ENCODE data around the gene LARGE1. TPM values are rescaled to one million over a fixed set of nuclear protein-coding genes. Genes with fewer than 3 reads are reported as not detected.

Gene LARGE1
- polyA plus RNA-seq, 3 donors = 0.05 to 0.13 TPM; not detected in 1

DNA sequence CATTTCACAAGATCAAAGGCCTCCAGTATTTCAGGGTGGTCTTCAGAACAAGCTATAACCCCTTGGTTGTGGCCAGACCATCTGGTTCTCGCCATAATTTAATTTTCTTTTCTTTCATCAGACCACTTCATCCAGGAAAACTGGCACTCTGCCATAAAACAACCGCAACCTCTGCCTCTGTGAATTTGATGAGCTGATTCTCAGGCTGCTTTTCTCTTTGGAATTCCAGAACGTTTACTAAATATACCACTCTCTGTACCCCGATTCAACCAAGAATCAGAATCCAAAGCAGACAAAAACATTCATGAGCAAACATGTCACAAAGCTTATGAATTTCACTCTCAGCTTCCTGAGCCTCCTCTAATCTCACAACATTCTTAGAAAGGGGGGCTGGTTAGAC lies 530.3 kb downstream of the LARGE1 start:
- Mint-ChIP-seq H3K36me3 (no peaks in the 10 kb centered on the region), H3K9me3 (peaks cover 0 to 20% (median 8%) of the 10 kb centered on the region in 7 donors), H3K4me3 (no peak overlapping the region), H3K27me3 (ENCODE audit: low read depth in 3 of 3) (no peaks in the 10 kb centered on the region), H3K4me1 (no peaks in the 10 kb centered on the region), H3K27ac (no peak overlapping the region)
- Histone ChIP-seq H3K27ac (ENCODE audit: low read depth in 1 of 2, low read length in 2 of 2) (no peak overlapping the region), H2AFZ (ENCODE audit: insufficient read depth, low read depth, low read length, poor library complexity, severe bottlenecking) (no peak overlapping the region), H3K9me3 (replicated peaks in 1 of 2; ENCODE audit: control insufficient read depth in 1 of 2, insufficient read depth in 1 of 2, low read length in 2 of 2) (no peaks in the 10 kb centered on the region), H3K4me3 (replicated peaks in 1 of 3; ENCODE audit: low read depth in 2 of 3, low read length in 3 of 3) (no peak overlapping the region), H3K27me3 (ENCODE audit: control insufficient read depth in 2 of 2, insufficient read depth in 2 of 2, low read length in 2 of 2) (no peaks in the 10 kb centered on the region), H3K4me2 (replicated peaks; ENCODE audit: extremely low read depth, low read length, poor library complexity, severe bottlenecking) (no peak overlapping the region), H4K20me1 (ENCODE audit: insufficient read depth, low read length) (no peaks in the 10 kb centered on the region), H3K4me1 (ENCODE audit: control insufficient read depth in 1 of 2, insufficient read depth in 2 of 2, low read length in 2 of 2) (no peaks in the 10 kb centered on the region), H3K9ac (ENCODE audit: insufficient read depth, low read length, poor library complexity, severe bottlenecking) (no peak overlapping the region), H3K79me2 (ENCODE audit: insufficient read depth, low read length) (no peaks in the 10 kb centered on the region), H3K36me3 (replicated peaks in 1 of 2; ENCODE audit: control insufficient read depth in 1 of 2, insufficient read depth in 2 of 2, low read length in 2 of 2) (no peaks in the 10 kb centered on the region)
- no peak for DNase-seq
- intact Hi-C loops (cut with micrococcal nuclease) = no loop called here
- TF ChIP-seq, protein P1, sequence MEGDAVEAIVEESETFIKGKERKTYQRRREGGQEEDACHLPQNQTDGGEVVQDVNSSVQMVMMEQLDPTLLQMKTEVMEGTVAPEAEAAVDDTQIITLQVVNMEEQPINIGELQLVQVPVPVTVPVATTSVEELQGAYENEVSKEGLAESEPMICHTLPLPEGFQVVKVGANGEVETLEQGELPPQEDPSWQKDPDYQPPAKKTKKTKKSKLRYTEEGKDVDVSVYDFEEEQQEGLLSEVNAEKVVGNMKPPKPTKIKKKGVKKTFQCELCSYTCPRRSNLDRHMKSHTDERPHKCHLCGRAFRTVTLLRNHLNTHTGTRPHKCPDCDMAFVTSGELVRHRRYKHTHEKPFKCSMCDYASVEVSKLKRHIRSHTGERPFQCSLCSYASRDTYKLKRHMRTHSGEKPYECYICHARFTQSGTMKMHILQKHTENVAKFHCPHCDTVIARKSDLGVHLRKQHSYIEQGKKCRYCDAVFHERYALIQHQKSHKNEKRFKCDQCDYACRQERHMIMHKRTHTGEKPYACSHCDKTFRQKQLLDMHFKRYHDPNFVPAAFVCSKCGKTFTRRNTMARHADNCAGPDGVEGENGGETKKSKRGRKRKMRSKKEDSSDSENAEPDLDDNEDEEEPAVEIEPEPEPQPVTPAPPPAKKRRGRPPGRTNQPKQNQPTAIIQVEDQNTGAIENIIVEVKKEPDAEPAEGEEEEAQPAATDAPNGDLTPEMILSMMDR (IDR thresholded peaks at IDR 0.05) = no peak
- WGBS (ENCODE audit: insufficient coverage) = 94% methylated on average over 3 of the region's 4 CpGs

DNA sequence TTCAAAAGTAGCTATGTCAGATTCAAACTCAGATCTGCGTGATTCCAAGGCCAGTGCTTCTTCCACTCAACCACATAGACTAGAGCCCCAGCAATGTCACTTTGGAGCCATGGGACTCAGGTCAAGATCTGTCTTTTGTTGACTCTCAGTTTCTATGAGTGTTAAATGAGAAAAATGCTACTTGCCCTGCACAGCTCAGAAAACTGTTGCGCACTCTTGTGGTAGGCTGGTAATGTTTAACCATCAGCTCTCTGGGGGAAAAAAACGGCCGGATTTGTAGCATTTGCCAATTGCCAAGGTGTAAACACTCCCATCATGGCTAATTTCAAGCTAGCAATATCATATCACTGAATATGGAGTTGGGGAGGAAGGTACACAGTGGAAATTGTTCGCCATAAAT lies 534.0 kb downstream of the LARGE1 start:
- Histone ChIP-seq H3K27me3 (ENCODE audit: control insufficient read depth in 2 of 2, insufficient read depth in 2 of 2, low read length in 2 of 2) (no peaks in the 10 kb centered on the region), H3K9me3 (replicated peaks in 1 of 2; ENCODE audit: control insufficient read depth in 1 of 2, insufficient read depth in 1 of 2, low read length in 2 of 2) (peaks cover 13 to 21% of the 10 kb centered on the region in 2 donors), H4K20me1 (ENCODE audit: insufficient read depth, low read length) (no peaks in the 10 kb centered on the region), H3K27ac (ENCODE audit: low read depth in 1 of 2, low read length in 2 of 2) (no peak overlapping the region), H3K9ac (ENCODE audit: insufficient read depth, low read length, poor library complexity, severe bottlenecking) (no peak overlapping the region), H3K4me3 (replicated peaks in 1 of 3; ENCODE audit: low read depth in 2 of 3, low read length in 3 of 3) (no peak overlapping the region), H3K4me1 (ENCODE audit: control insufficient read depth in 1 of 2, insufficient read depth in 2 of 2, low read length in 2 of 2) (no peaks in the 10 kb centered on the region), H3K36me3 (replicated peaks in 1 of 2; ENCODE audit: control insufficient read depth in 1 of 2, insufficient read depth in 2 of 2, low read length in 2 of 2) (no peaks in the 10 kb centered on the region), H3K79me2 (ENCODE audit: insufficient read depth, low read length) (no peaks in the 10 kb centered on the region), H3K4me2 (replicated peaks; ENCODE audit: extremely low read depth, low read length, poor library complexity, severe bottlenecking) (no peak overlapping the region), H2AFZ (ENCODE audit: insufficient read depth, low read depth, low read length, poor library complexity, severe bottlenecking) (no peak overlapping the region)
- H3K9me3 Mint-ChIP-seq = peaks cover 3 to 29% (median 16%) of the 10 kb centered on the region in 7 donors
- intact Hi-C loops (cut with micrococcal nuclease) = no loop called here
- TF ChIP-seq, protein P1 (IDR thresholded peaks at IDR 0.05) = no peak
- H3K27ac Mint-ChIP-seq = no peak overlapping the region
- no peaks in the 10 kb centered on the region for H3K4me1 Mint-ChIP-seq
- DNase-seq = no peak
- no peaks in the 10 kb centered on the region for H3K36me3 Mint-ChIP-seq
- H3K27me3 Mint-ChIP-seq (ENCODE audit: low read depth in 3 of 3) = peaks cover 0 to 2% (median 0%) of the 10 kb centered on the region in 3 donors
- WGBS (ENCODE audit: insufficient coverage) = 100% methylated on average over 1 of the region's 5 CpGs
- no peak overlapping the region for H3K4me3 Mint-ChIP-seq
